ENCODE data around the gene ZMYND8. TPM values are rescaled to one million over a fixed set of nuclear protein-coding genes. Genes with fewer than 3 reads are reported as not detected.

ZMYND8 gene
- polyA plus RNA-seq, 1 donor from 2014 or later: 16.8 TPM

- Histone ChIP-seq H3K4me2 (ENCODE audit: low read length) (no peak overlapping the region), H3K27ac (ENCODE audit: low read length) (no peak overlapping the region), H3K36me3 (ENCODE audit: insufficient read depth, low read length) (peaks cover 8% of the 10 kb centered on the region), H3F3A (ENCODE audit: insufficient read depth, low read length, poor library complexity, severe bottlenecking) (peaks cover 4% of the 10 kb centered on the region), H3K79me2 (replicated peaks; ENCODE audit: insufficient read depth, low read length) (no peaks in the 10 kb centered on the region), H3K9ac (ENCODE audit: low read length) (no peak overlapping the region), H3K9me3 (ENCODE audit: low read length) (no peaks in the 10 kb centered on the region), H4K20me1 (ENCODE audit: insufficient read depth) (no peaks in the 10 kb centered on the region), H3K9me2 (ENCODE audit: insufficient read depth, low read length) (no peaks in the 10 kb centered on the region), H3K4me3 (ENCODE audit: low read length) (no peak overlapping the region), H3K27me3 (ENCODE audit: insufficient read depth, low read depth, low read length) (no peaks in the 10 kb centered on the region), H2AFZ (ENCODE audit: low read depth, low read length) (no peak overlapping the region)
- no peak for TF ChIP-seq TAF1 (IDR thresholded peaks at IDR 0.05; ENCODE audit: low read depth)
- TF ChIP-seq REST (IDR thresholded peaks at IDR 0.05; ENCODE audit: borderline replicate concordance): no peak
These were observed 145.5 kb downstream of the ZMYND8 start for GRCh38 chr20:47211036-47211435.

GRCh38 chr20:47210470-47210869 lies 146.0 kb downstream of the ZMYND8 start:
- Histone ChIP-seq H3K36me3 (ENCODE audit: insufficient read depth, low read length) (peaks cover 8% of the 10 kb centered on the region), H2AFZ (ENCODE audit: low read depth, low read length) (no peak overlapping the region), H3K79me2 (replicated peaks; ENCODE audit: insufficient read depth, low read length) (no peaks in the 10 kb centered on the region), H3F3A (ENCODE audit: insufficient read depth, low read length, poor library complexity, severe bottlenecking) (peaks cover 4% of the 10 kb centered on the region), H3K4me2 (ENCODE audit: low read length) (no peak overlapping the region), H3K9ac (ENCODE audit: low read length) (no peak overlapping the region), H3K9me3 (ENCODE audit: low read length) (no peaks in the 10 kb centered on the region), H3K27me3 (ENCODE audit: insufficient read depth, low read depth, low read length) (no peaks in the 10 kb centered on the region), H3K9me2 (ENCODE audit: insufficient read depth, low read length) (no peaks in the 10 kb centered on the region), H4K20me1 (ENCODE audit: insufficient read depth) (no peaks in the 10 kb centered on the region), H3K4me3 (ENCODE audit: low read length) (no peak overlapping the region), H3K27ac (ENCODE audit: low read length) (no peak overlapping the region)
- TF ChIP-seq RAD21 (conservative IDR thresholded peaks at IDR 0.05) (no peak), POLR2AphosphoS5 (IDR thresholded peaks at IDR 0.05) (no peak), SMC3 (conservative IDR thresholded peaks at IDR 0.05; ENCODE audit: poor library complexity) (no peak), MXI1 (conservative IDR thresholded peaks at IDR 0.05; ENCODE audit: poor library complexity, severe bottlenecking) (no peak), REST (IDR thresholded peaks at IDR 0.05; ENCODE audit: borderline replicate concordance) (no peak), TAF1 (IDR thresholded peaks at IDR 0.05; ENCODE audit: low read depth) (no peak), EZH2 (IDR thresholded peaks at IDR 0.05; ENCODE audit: borderline replicate concordance, insufficient read depth, low read length, poor library complexity, severe bottlenecking) (no peak), CTCF (IDR thresholded peaks at IDR 0.05; ENCODE audit: poor library complexity, severe bottlenecking) (no peak), EP300 (conservative IDR thresholded peaks at IDR 0.05; ENCODE audit: poor library complexity, severe bottlenecking) (no peak)
